Measurements from ENCODE around the gene KCNQ5.

KCNQ5 gene

GRCh38 chr6:72987301-72987700 lies 365.4 kb downstream of the KCNQ5 start:
- Histone ChIP-seq H3K4me2 (no peak overlapping the region), H3K27ac (no peak overlapping the region), H4K20me1 (ENCODE audit: insufficient read depth) (no peaks in the 10 kb centered on the region), H3K27me3 (ENCODE audit: insufficient read depth, low read depth) (no peaks in the 10 kb centered on the region), H3K4me1 (ENCODE audit: low read depth, poor library complexity, severe bottlenecking) (peaks cover 17% of the 10 kb centered on the region), H2AFZ (ENCODE audit: low read depth) (no peak overlapping the region), H3K9ac (no peak overlapping the region), H3K36me3 (ENCODE audit: insufficient read depth) (no peaks in the 10 kb centered on the region), H3K4me3 (IDR thresholded peaks at IDR 0.05; ENCODE audit: insufficient read depth, low read depth, low read length) (no peak overlapping the region), H3K79me2 (ENCODE audit: insufficient read depth, low read depth) (no peaks in the 10 kb centered on the region)
- no peak for TF ChIP-seq CTCF (conservative IDR thresholded peaks at IDR 0.05; ENCODE audit: low read depth, low read length)

- Histone ChIP-seq H3K9ac (no peak overlapping the region), H2AFZ (ENCODE audit: low read depth) (no peak overlapping the region), H4K20me1 (ENCODE audit: insufficient read depth) (no peaks in the 10 kb centered on the region), H3K27ac (no peak overlapping the region), H3K79me2 (ENCODE audit: insufficient read depth, low read depth) (no peaks in the 10 kb centered on the region), H3K4me2 (no peak overlapping the region), H3K36me3 (ENCODE audit: insufficient read depth) (no peaks in the 10 kb centered on the region), H3K27me3 (ENCODE audit: insufficient read depth, low read depth) (no peaks in the 10 kb centered on the region), H3K4me1 (ENCODE audit: low read depth, poor library complexity, severe bottlenecking) (no peaks in the 10 kb centered on the region), H3K4me3 (IDR thresholded peaks at IDR 0.05; ENCODE audit: insufficient read depth, low read depth, low read length) (no peak overlapping the region)
- no peak for TF ChIP-seq CTCF (conservative IDR thresholded peaks at IDR 0.05; ENCODE audit: low read depth, low read length)
These were observed 378.1 kb downstream of the KCNQ5 start for GRCh38 chr6:72999995-73000394.

DNA sequence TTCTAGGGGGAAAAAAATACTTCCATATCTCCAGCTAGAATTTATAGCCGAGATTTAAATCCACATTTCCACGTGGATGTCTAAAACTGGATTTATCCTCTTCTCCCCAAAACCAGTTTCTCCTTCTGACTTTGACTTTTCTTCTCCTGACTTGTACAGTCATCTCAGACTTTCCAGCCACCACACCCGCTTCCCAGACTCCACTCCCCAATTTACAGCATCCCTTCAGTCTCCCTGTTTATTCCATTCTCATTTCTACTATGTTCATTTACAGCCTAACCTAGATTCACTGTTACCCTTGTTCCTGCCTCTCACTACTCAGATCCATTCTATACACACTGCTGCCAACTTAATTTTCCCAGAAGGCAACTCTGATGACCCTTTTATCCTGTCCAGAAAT lies 378.6 kb downstream of the KCNQ5 start:
- H3K4me3 ChIP-seq (IDR thresholded peaks at IDR 0.05; ENCODE audit: insufficient read depth, low read depth, low read length): no peak overlapping the region
- H3K36me3 ChIP-seq (ENCODE audit: insufficient read depth): no peaks in the 10 kb centered on the region
- H3K27me3 ChIP-seq (ENCODE audit: insufficient read depth, low read depth): no peaks in the 10 kb centered on the region
- no peak overlapping the region for H3K4me2 ChIP-seq
- no peaks in the 10 kb centered on the region for H4K20me1 ChIP-seq (ENCODE audit: insufficient read depth)
- H3K4me1 ChIP-seq (ENCODE audit: low read depth, poor library complexity, severe bottlenecking): no peaks in the 10 kb centered on the region
- H3K27ac ChIP-seq: no peak overlapping the region
- TF ChIP-seq CTCF (conservative IDR thresholded peaks at IDR 0.05; ENCODE audit: low read depth, low read length): no peak
- no peak overlapping the region for H2AFZ ChIP-seq (ENCODE audit: low read depth)
- no peak overlapping the region for H3K9ac ChIP-seq
- H3K79me2 ChIP-seq (ENCODE audit: insufficient read depth, low read depth): no peaks in the 10 kb centered on the region

- no peak overlapping the region for H3K27ac ChIP-seq
- H3K4me3 ChIP-seq (IDR thresholded peaks at IDR 0.05; ENCODE audit: insufficient read depth, low read depth, low read length): no peak overlapping the region
- no peak for TF ChIP-seq CTCF (conservative IDR thresholded peaks at IDR 0.05; ENCODE audit: low read depth, low read length)
- H3K4me2 ChIP-seq: no peak overlapping the region
- no peak overlapping the region for H3K9ac ChIP-seq
- H3K36me3 ChIP-seq (ENCODE audit: insufficient read depth): no peaks in the 10 kb centered on the region
- H3K27me3 ChIP-seq (ENCODE audit: insufficient read depth, low read depth): no peaks in the 10 kb centered on the region
- H4K20me1 ChIP-seq (ENCODE audit: insufficient read depth): no peaks in the 10 kb centered on the region
- H3K79me2 ChIP-seq (ENCODE audit: insufficient read depth, low read depth): no peaks in the 10 kb centered on the region
- H3K4me1 ChIP-seq (ENCODE audit: low read depth, poor library complexity, severe bottlenecking): no peaks in the 10 kb centered on the region
- H2AFZ ChIP-seq (ENCODE audit: low read depth): no peak overlapping the region
These were observed 380.7 kb downstream of the KCNQ5 start for GRCh38 chr6:73002588-73002987.

GRCh38 chr6:73003302-73003701 lies 381.4 kb downstream of the KCNQ5 start:
- H3K36me3 ChIP-seq (ENCODE audit: insufficient read depth): no peaks in the 10 kb centered on the region
- no peak overlapping the region for H3K9ac ChIP-seq
- H4K20me1 ChIP-seq (ENCODE audit: insufficient read depth): no peaks in the 10 kb centered on the region
- H3K4me3 ChIP-seq (IDR thresholded peaks at IDR 0.05; ENCODE audit: insufficient read depth, low read depth, low read length): no peak overlapping the region
- H3K27me3 ChIP-seq (ENCODE audit: insufficient read depth, low read depth): no peaks in the 10 kb centered on the region
- H2AFZ ChIP-seq (ENCODE audit: low read depth): no peak overlapping the region
- no peak for TF ChIP-seq CTCF (conservative IDR thresholded peaks at IDR 0.05; ENCODE audit: low read depth, low read length)
- H3K27ac ChIP-seq: no peak overlapping the region
- H3K4me2 ChIP-seq: no peak overlapping the region
- no peaks in the 10 kb centered on the region for H3K79me2 ChIP-seq (ENCODE audit: insufficient read depth, low read depth)
- no peaks in the 10 kb centered on the region for H3K4me1 ChIP-seq (ENCODE audit: low read depth, poor library complexity, severe bottlenecking)
